Kidney epithelial cell (primary cell): ENCODE results near the gene PNMT. TPM values are rescaled to one million over a fixed set of nuclear protein-coding genes. Genes with fewer than 3 reads are reported as not detected.

ENCODE experiments used
- DNase-seq: peaks from one replicate; pipeline ENCODE4 v3.0.0-alpha.2; 2010; ENCODE audit warnings: low read depth
- H3K27me3 ChIP-seq: 2 replicates; pipeline ENCODE4 v1.6.0; 2011; ENCODE audit warnings: low read length; ENCODE audit not compliant: control insufficient read depth, insufficient read depth
- H3K36me3 ChIP-seq: 2 replicates; pipeline ENCODE4 v1.5.1; 2011; ENCODE audit warnings: low read length; ENCODE audit not compliant: control insufficient read depth, insufficient read depth
- H3K4me3 ChIP-seq: 2 replicates; pipeline ENCODE4 v1.5.1; 2011; ENCODE audit warnings: low read depth, mild to moderate bottlenecking, control low read depth, low read length
- CTCF ChIP-seq: IDR thresholded peaks from 2 replicates; pipeline ENCODE4 v1.5.1; 2011; ENCODE audit warnings: mild to moderate bottlenecking, moderate library complexity, low read length, control low read depth, inconsistent platforms; ENCODE audit not compliant: insufficient read depth, poor library complexity, severe bottlenecking
- total RNA-seq: library from RNA; depleted of rRNA; stranded (reverse); fragments of >200 nt; gene quantifications from 2 replicates; pipeline ENCODE4 v1.2.3, GENCODE V29; 2015

PNMT gene
- total RNA-seq, 1 donor from 2014 or later, result not detected

DNA sequence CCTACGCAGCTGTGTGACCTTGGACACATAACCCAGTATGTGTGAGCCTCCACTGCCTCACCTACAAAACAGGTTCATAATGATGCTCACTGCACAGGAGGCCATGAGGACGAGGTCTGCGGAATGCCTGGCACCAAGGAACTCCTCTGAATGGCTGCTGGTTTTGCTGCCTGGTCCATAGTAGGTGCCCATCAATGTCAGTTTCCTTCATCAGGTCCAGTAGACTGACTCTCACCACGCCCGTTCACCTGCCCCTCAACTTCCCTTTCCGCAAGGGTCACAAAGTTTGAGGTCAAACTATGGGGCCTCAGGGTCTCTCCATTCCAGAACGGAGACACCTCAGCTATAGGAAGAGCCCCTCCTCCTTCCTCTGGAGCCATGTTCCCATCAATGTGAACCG is 8.8 kb downstream of the PNMT start:
- TF ChIP-seq CTCF, result no peak

DNA sequence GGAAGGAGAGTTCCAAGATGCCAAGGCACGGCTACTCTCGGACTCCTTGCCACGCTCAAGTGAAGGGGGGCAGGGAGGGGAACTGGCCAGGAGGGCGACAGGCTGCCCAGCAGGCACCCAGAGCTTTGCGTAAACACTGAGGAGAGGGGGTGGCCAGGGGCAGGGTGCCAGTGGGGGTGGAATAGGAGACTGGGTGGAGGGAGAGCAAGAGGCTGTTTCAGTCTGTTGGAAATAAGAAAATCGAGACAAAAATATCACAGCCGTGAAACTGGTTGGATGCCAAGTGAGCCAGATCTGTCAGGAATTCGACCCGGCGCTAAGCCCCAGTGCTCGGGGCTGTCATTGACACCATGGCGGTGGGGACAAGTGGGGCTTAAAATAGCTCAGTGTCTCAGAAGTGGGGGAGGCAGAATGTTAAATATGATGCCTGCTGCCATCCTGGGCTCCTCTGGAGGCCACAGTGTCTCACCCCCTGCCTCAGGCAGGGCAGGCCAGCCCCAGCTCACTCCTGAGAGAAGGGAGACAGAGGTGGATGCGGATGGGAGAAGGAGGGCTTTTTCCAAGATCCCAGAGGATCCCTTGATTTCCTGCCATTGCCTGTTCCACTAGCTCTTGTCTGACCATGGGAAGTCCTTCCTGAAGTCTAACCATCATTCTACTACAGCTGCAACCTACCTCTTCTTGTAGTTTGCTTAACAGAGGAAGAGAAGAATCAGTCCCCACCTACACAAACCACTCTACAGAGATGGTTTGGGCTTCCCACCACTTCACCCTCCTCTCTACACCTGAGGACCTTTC is 9.5 kb downstream of the PNMT start:
- Histone ChIP-seq H3K27me3 (no peaks in the 10 kb centered on the region), H3K36me3 (no peaks in the 10 kb centered on the region), H3K4me3 (no peak overlapping the region)
- no peak for TF ChIP-seq CTCF
- no peak for DNase-seq

More for the DNA sequence above, 8.8 kb downstream of the PNMT start:
- peaks cover under 1% of the 10 kb centered on the region for H3K27me3 ChIP-seq
- no peak for DNase-seq
- H3K36me3 ChIP-seq, result no peaks in the 10 kb centered on the region
- H3K4me3 ChIP-seq, result no peak overlapping the region

- DNase-seq, result no peak
- H3K4me3 ChIP-seq, result no peak overlapping the region
- no peaks in the 10 kb centered on the region for H3K36me3 ChIP-seq
- TF ChIP-seq CTCF, result no peak
- no peaks in the 10 kb centered on the region for H3K27me3 ChIP-seq
Observed at GRCh38 chr17:39678340-39679116, 10.3 kb downstream of the PNMT start.

- no peak overlapping the region for H3K4me3 ChIP-seq
- TF ChIP-seq CTCF, result no peak
- DNase-seq, result no peak
- H3K27me3 ChIP-seq, result no peaks in the 10 kb centered on the region
- H3K36me3 ChIP-seq, result no peaks in the 10 kb centered on the region
Observed at GRCh38 chr17:39679521-39680192, 11.4 kb downstream of the PNMT start.

DNA sequence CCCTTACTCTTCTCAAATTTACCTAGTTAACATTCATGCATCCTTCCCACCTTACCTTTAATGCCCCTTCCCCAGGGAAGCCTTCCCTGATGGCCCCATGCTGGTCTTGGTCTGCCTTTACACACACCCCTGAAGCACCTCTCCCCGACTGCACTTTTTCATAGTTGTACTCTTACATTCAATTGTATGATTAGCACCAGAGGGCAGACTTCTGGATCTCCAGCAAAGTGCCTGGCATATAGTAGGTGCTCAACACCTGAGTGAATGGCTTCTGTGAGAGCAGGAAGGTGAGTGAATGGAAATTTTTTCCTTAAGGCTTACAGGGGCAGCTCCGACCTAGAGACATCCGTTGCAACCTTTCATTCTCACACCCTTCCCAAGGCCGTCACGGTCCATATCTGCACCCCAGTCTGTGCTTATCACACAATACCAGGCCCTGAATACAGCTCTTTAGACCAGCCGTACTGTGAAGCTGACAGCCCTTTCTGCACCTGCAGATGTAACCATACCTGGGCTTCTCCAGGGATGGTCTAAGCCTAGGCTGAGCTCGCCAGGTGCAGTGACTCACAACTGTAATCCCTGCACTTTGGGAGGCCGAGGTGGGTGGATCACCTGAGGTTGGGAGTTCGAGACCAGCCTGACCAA is 15.2 kb downstream of the PNMT start:
- H3K27me3 ChIP-seq, result no peaks in the 10 kb centered on the region
- no peaks in the 10 kb centered on the region for H3K36me3 ChIP-seq
- no peak for TF ChIP-seq CTCF
- H3K4me3 ChIP-seq, result no peak overlapping the region
- no peak for DNase-seq
